Raji (cell line): ENCODE results near the gene CRX.
"Not testable (repeated sequence)": the region's sequence is repeated elsewhere in the genome, so short reads cannot be mapped to it uniquely, and the experiment has no call there.

Experiments used
- POLR2A ChIP-seq: IDR thresholded peaks from 2 replicates; pipeline ENCODE4 v1.6.1; 2011; ENCODE audit warnings: low read depth, low read length, control low read depth; ENCODE audit not compliant: insufficient read depth

Gene CRX

GRCh38 chr19:47858646-47859285, 37.0 kb downstream of the CRX start, which contains the start of gene TPRX2:
TSS of gene TPRX2 (plus strand) at chr19:47859235. CDS start at chr19:47859247, 12 bp downstream.
- TF ChIP-seq POLR2A: not testable (repeated sequence)

- TF ChIP-seq POLR2A: no peak
Measured at GRCh38 chr19:47860602-47861297, 39.0 kb downstream of the CRX start.

DNA sequence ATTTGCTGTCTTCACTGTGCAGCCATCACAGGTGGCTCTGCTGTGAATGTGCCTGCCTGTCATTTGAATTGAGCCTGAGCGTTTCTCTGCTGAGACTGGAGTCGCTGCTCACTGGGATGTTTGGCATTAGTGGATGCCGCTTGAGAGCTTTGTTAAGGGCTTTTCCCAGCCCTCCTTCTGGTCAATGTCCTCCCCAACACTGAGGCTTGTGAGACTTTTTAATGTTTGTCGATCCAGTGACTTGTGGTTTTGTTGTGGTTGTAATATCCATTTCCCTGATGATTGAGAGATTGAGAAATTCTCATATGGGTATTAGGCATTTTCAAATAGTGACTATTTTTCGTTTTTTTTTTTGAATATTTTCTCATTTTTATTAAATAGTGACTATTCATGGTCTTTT, 39.9 kb downstream of the CRX start:
- no peak for TF ChIP-seq POLR2A

- no peak for TF ChIP-seq POLR2A
Measured at GRCh38 chr19:47863514-47863936, 41.8 kb downstream of the CRX start.

DNA sequence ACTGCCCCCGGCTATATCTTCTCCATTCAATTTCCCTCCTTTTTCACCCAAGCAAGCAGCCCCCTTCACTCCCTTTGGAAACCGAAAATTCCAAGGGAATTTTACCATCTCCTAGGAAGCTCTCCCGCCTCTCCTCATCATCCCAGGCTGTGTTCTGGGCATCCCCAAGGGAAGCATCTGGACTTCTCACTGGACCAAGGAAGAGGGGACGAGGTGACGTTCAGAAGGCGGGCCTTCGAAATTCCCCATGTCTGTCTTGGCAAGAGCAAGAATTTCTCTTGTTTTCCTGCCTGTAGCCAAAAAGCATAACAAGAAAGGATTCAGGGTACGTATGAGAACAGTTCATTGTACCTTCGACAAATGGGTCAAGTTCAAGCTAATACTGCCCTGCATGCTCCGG, 43.4 kb downstream of the CRX start:
- no peak for TF ChIP-seq POLR2A

- TF ChIP-seq POLR2A: no peak
Measured at GRCh38 chr19:47878906-47879305, 57.2 kb downstream of the CRX start.

- no peak for TF ChIP-seq POLR2A
Measured at GRCh38 chr19:47881757-47882156, 60.0 kb downstream of the CRX start.

GRCh38 chr19:47882890-47883289, 61.2 kb downstream of the CRX start:
- no peak for TF ChIP-seq POLR2A

DNA sequence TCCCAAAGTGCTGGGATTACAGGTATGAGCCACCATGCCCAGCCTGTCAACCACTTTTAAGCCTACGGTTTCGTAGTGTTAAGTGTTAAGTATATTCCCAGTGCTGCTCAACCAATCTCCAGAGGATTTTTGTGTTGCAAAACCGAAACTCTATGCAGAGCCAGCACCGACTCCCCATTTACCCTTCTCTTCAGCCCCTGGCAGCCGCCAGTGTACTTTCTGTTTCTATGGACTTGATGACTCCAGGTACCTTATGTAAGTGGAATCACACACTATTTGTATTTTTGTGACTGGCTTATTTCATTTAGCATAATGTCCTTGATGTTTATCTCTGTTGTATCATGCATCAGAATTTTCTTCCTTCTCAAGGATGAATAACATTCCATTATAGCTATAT, 63.3 kb downstream of the CRX start:
- TF ChIP-seq POLR2A: no peak

- no peak for TF ChIP-seq POLR2A
Measured at GRCh38 chr19:47886010-47886559, 64.3 kb downstream of the CRX start, which contains the start of gene SULT2A1. TSS of gene SULT2A1 (minus strand) at chr19:47886315. CDS start at chr19:47886257, 58 bp downstream.

GRCh38 chr19:47890865-47891621, 69.3 kb downstream of the CRX start:
- TF ChIP-seq POLR2A: no peak

- no peak for TF ChIP-seq POLR2A
Measured at GRCh38 chr19:47891622-47891922, 69.8 kb downstream of the CRX start.

GRCh38 chr19:47891923-47892666, 70.4 kb downstream of the CRX start:
- TF ChIP-seq POLR2A: no peak
